Stimulated activated naive CD8-positive, alpha-beta T cell treated with anti-CD3 and anti-CD28 coated beads, Interleukin-15, Interleukin-2, amounts not matched to agents 100 ng/mL and 50 ng/mL, for 24 hours (primary cell): ENCODE results near the gene CDH13.
A peak's percentile ranks its signal among the peaks of the same experiment; 100 is the strongest.

Source experiments
- H3K27ac Mint-ChIP-seq: one replicate; pipeline ENCODE4 v1.8.0; 2021; ENCODE audit warnings: mild to moderate bottlenecking, mixed read lengths
- H3K27me3 Mint-ChIP-seq: one replicate; pipeline ENCODE4 v1.8.0; 2021; ENCODE audit warnings: mixed read lengths
- H3K36me3 Mint-ChIP-seq: one replicate; pipeline ENCODE4 v1.8.0; 2021; ENCODE audit warnings: low read depth, mixed read lengths
- H3K4me1 Mint-ChIP-seq: one replicate; pipeline ENCODE4 v1.8.0; 2021; ENCODE audit warnings: low read depth, mixed read lengths
- H3K4me3 Mint-ChIP-seq: one replicate; pipeline ENCODE4 v1.8.0; 2021; ENCODE audit warnings: mild to moderate bottlenecking, mixed read lengths
- H3K9me3 Mint-ChIP-seq: one replicate; pipeline ENCODE4 v1.8.0; 2021; ENCODE audit warnings: mixed read lengths

Gene CDH13

GRCh38 chr16:82634955-82635610 lies 8.3 kb downstream of the CDH13 start:
- H3K4me3 Mint-ChIP-seq, result no peak overlapping the region
- H3K4me1 Mint-ChIP-seq, result peaks cover 4% of the 10 kb centered on the region
- no peak overlapping the region for H3K27ac Mint-ChIP-seq
- H3K27me3 Mint-ChIP-seq, result peaks cover 18% of the 10 kb centered on the region
- H3K9me3 Mint-ChIP-seq, result no peaks in the 10 kb centered on the region
- no peaks in the 10 kb centered on the region for H3K36me3 Mint-ChIP-seq

GRCh38 chr16:82636485-82636884 lies 9.7 kb downstream of the CDH13 start:
- H3K27ac Mint-ChIP-seq, result no peak overlapping the region
- H3K4me3 Mint-ChIP-seq, result no peak overlapping the region
- no peaks in the 10 kb centered on the region for H3K36me3 Mint-ChIP-seq
- peaks cover 12% of the 10 kb centered on the region for H3K27me3 Mint-ChIP-seq
- H3K9me3 Mint-ChIP-seq, result no peaks in the 10 kb centered on the region
- peaks cover 4% of the 10 kb centered on the region for H3K4me1 Mint-ChIP-seq

GRCh38 chr16:82636958-82637357 lies 10.2 kb downstream of the CDH13 start:
- Mint-ChIP-seq H3K9me3 (no peaks in the 10 kb centered on the region), H3K4me1 (peaks cover 4% of the 10 kb centered on the region), H3K27ac (no peak overlapping the region), H3K36me3 (no peaks in the 10 kb centered on the region), H3K4me3 (no peak overlapping the region), H3K27me3 (peaks cover 10% of the 10 kb centered on the region)

GRCh38 chr16:82638095-82638798 lies 11.5 kb downstream of the CDH13 start:
- no peaks in the 10 kb centered on the region for H3K36me3 Mint-ChIP-seq
- H3K4me3 Mint-ChIP-seq, result no peak overlapping the region

GRCh38 chr16:82639263-82639662 lies 12.5 kb downstream of the CDH13 start:
- no peaks in the 10 kb centered on the region for H3K36me3 Mint-ChIP-seq
- H3K4me3 Mint-ChIP-seq, result no peak overlapping the region
- peaks cover 4% of the 10 kb centered on the region for H3K4me1 Mint-ChIP-seq
- peaks cover 4% of the 10 kb centered on the region for H3K27me3 Mint-ChIP-seq
- no peaks in the 10 kb centered on the region for H3K9me3 Mint-ChIP-seq
- no peak overlapping the region for H3K27ac Mint-ChIP-seq

More at GRCh38 chr16:82638095-82638798, 11.5 kb downstream of the CDH13 start:
- H3K9me3 Mint-ChIP-seq, result no peaks in the 10 kb centered on the region
- peaks cover 4% of the 10 kb centered on the region for H3K27me3 Mint-ChIP-seq
- no peak overlapping the region for H3K27ac Mint-ChIP-seq
- H3K4me1 Mint-ChIP-seq, result peaks cover 4% of the 10 kb centered on the region

GRCh38 chr16:82639666-82640336 lies 13.0 kb downstream of the CDH13 start:
- no peak overlapping the region for H3K4me3 Mint-ChIP-seq
- no peak overlapping the region for H3K27ac Mint-ChIP-seq
- H3K27me3 Mint-ChIP-seq, result peaks cover 4% of the 10 kb centered on the region
- H3K36me3 Mint-ChIP-seq, result no peaks in the 10 kb centered on the region
- H3K4me1 Mint-ChIP-seq, result peaks cover 4% of the 10 kb centered on the region
- H3K9me3 Mint-ChIP-seq, result no peaks in the 10 kb centered on the region

GRCh38 chr16:82641336-82641984 lies 14.7 kb downstream of the CDH13 start:
- H3K4me3 Mint-ChIP-seq, result no peak overlapping the region
- H3K27me3 Mint-ChIP-seq, result peaks cover 5% of the 10 kb centered on the region
- no peaks in the 10 kb centered on the region for H3K36me3 Mint-ChIP-seq
- H3K27ac Mint-ChIP-seq, result no peak overlapping the region
- H3K9me3 Mint-ChIP-seq, result no peaks in the 10 kb centered on the region
- no peaks in the 10 kb centered on the region for H3K4me1 Mint-ChIP-seq

GRCh38 chr16:82643136-82643535 lies 16.4 kb downstream of the CDH13 start:
- Mint-ChIP-seq H3K27ac (no peak overlapping the region), H3K36me3 (no peaks in the 10 kb centered on the region), H3K4me3 (no peak overlapping the region), H3K27me3 (peaks cover 7% of the 10 kb centered on the region), H3K4me1 (no peaks in the 10 kb centered on the region), H3K9me3 (no peaks in the 10 kb centered on the region)

GRCh38 chr16:82643936-82644630 lies 17.3 kb downstream of the CDH13 start:
- H3K36me3 Mint-ChIP-seq, result no peaks in the 10 kb centered on the region
- H3K27me3 Mint-ChIP-seq, result peaks cover 7% of the 10 kb centered on the region
- H3K27ac Mint-ChIP-seq, result no peak overlapping the region
- H3K9me3 Mint-ChIP-seq, result no peaks in the 10 kb centered on the region
- no peak overlapping the region for H3K4me3 Mint-ChIP-seq
- no peaks in the 10 kb centered on the region for H3K4me1 Mint-ChIP-seq

- H3K36me3 Mint-ChIP-seq, result no peaks in the 10 kb centered on the region
- no peak overlapping the region for H3K4me3 Mint-ChIP-seq
- peaks cover 16% of the 10 kb centered on the region for H3K4me1 Mint-ChIP-seq
- no peak overlapping the region for H3K27ac Mint-ChIP-seq
- peaks cover 3% of the 10 kb centered on the region for H3K27me3 Mint-ChIP-seq
- no peaks in the 10 kb centered on the region for H3K9me3 Mint-ChIP-seq
Measured at GRCh38 chr16:82646504-82646903, 19.7 kb downstream of the CDH13 start.

- H3K9me3 Mint-ChIP-seq, result no peaks in the 10 kb centered on the region
- H3K4me1 Mint-ChIP-seq, result peaks cover 49% of the 10 kb centered on the region
- H3K36me3 Mint-ChIP-seq, result no peaks in the 10 kb centered on the region
Measured at GRCh38 chr16:82649766-82650165, 23.0 kb downstream of the CDH13 start.

GRCh38 chr16:82650804-82651203 lies 24.0 kb downstream of the CDH13 start:
- no peak overlapping the region for H3K27ac Mint-ChIP-seq
- H3K27me3 Mint-ChIP-seq, result peaks cover 3% of the 10 kb centered on the region
- H3K4me1 Mint-ChIP-seq, result peaks cover 59% of the 10 kb centered on the region
- H3K36me3 Mint-ChIP-seq, result no peaks in the 10 kb centered on the region
- H3K9me3 Mint-ChIP-seq, result no peaks in the 10 kb centered on the region
- no peak overlapping the region for H3K4me3 Mint-ChIP-seq

More at GRCh38 chr16:82649766-82650165, 23.0 kb downstream of the CDH13 start:
- no peak overlapping the region for H3K27ac Mint-ChIP-seq
- peaks cover 3% of the 10 kb centered on the region for H3K27me3 Mint-ChIP-seq
- H3K4me3 Mint-ChIP-seq, result no peak overlapping the region

GRCh38 chr16:82651921-82652601 lies 25.3 kb downstream of the CDH13 start:
- Mint-ChIP-seq H3K4me1 (peaks cover 72% of the 10 kb centered on the region), H3K27ac (peak overlapping the region; percentile 91), H3K4me3 (peak overlapping the region; percentile 51), H3K9me3 (no peaks in the 10 kb centered on the region), H3K36me3 (no peaks in the 10 kb centered on the region), H3K27me3 (no peaks in the 10 kb centered on the region)

GRCh38 chr16:82652826-82653225 lies 26.1 kb downstream of the CDH13 start:
- Mint-ChIP-seq H3K27me3 (no peaks in the 10 kb centered on the region), H3K27ac (peak overlapping the region; percentile 91), H3K36me3 (no peaks in the 10 kb centered on the region), H3K9me3 (no peaks in the 10 kb centered on the region), H3K4me3 (peak overlapping the region; percentile 51), H3K4me1 (peaks cover 76% of the 10 kb centered on the region)
